AG04450 (cell line): ENCODE results near the gene SND1. TPM values are rescaled to one million over a fixed set of nuclear protein-coding genes. Genes with fewer than 3 reads are reported as not detected.

Experiments
- CTCF ChIA-PET: fragments of 300-600, 350-600 bp; formaldehyde crosslinking; extraction: SDS; loops from one replicate; lab custom pipeline; 2022; ENCODE audit warnings: antibody characterized with exemption, inconsistent platforms; lab: Charles Lee
- POLR2A ChIA-PET: fragments of 350-600 bp; formaldehyde crosslinking; extraction: SDS; loops from one replicate; lab custom pipeline; 2021; ENCODE audit warnings: antibody characterized with exemption, inconsistent platforms; lab: Yijun Ruan, JAX
- DNase-seq: peaks from one replicate; pipeline ENCODE4 v3.0.0-alpha.2; 2011; ENCODE audit warnings: low read depth, low spot score
- H3K27ac ChIP-seq: one replicate; pipeline ENCODE4 v1.5.1; 2012; ENCODE audit warnings: low read depth, low read length, control low read depth
- H3K27me3 ChIP-seq: one replicate; pipeline ENCODE4 v1.6.0; 2012; ENCODE audit warnings: low read length; ENCODE audit not compliant: control insufficient read depth, insufficient read depth
- H3K4me3 ChIP-seq: 2 replicates; pipeline ENCODE4 v1.5.1; 2011; ENCODE audit warnings: mild to moderate bottlenecking, low read depth, low read length, control low read depth
- H3K9me3 ChIP-seq: 2 replicates; pipeline ENCODE4 v1.5.1; 2012; ENCODE audit warnings: low read length; ENCODE audit not compliant: control insufficient read depth, insufficient read depth
- polyA plus RNA-seq: library from polyadenylated mRNA; depleted of rRNA; stranded (reverse); fragments of >200 nt; gene quantifications from 2 replicates; pipeline ENCODE4 v1.2.3, GENCODE V29; 2011
- TF ChIP-seq, protein P1 (sequence below): IDR thresholded peaks from 2 replicates; pipeline ENCODE4 v1.5.1; 2011; ENCODE audit warnings: low read depth, low read length, control low read depth, inconsistent platforms

The SND1 gene
- polyA plus RNA-seq, 1 experiment, result 247 TPM

DNA sequence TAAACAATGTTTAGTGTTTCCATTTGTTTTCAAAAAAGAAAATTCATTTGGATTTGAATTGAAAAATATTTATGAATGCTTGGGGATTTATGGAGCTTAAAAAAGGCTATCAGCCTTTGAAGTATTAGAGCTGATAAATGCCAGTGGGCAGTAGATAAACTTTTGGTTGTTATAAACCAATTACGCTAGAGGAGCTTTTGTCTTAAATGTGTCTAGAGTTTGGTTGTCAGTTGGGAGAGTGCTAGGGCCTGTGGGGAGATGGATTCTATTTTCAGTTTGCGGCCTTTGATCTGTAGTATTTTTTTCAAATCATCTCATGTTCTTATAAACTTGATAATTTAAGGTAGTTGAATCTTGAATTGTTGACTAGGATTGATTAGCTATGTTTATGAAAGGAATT is 104.0 kb downstream of the SND1 start:
- ChIA-PET CTCF (no interaction called here), POLR2A (no interaction called here)
- no peaks in the 10 kb centered on the region for H3K9me3 ChIP-seq
- no peaks in the 10 kb centered on the region for H3K27me3 ChIP-seq
- DNase-seq, result no peak
- H3K4me3 ChIP-seq, result no peak overlapping the region
- H3K27ac ChIP-seq, result no peak overlapping the region
- TF ChIP-seq, protein P1, sequence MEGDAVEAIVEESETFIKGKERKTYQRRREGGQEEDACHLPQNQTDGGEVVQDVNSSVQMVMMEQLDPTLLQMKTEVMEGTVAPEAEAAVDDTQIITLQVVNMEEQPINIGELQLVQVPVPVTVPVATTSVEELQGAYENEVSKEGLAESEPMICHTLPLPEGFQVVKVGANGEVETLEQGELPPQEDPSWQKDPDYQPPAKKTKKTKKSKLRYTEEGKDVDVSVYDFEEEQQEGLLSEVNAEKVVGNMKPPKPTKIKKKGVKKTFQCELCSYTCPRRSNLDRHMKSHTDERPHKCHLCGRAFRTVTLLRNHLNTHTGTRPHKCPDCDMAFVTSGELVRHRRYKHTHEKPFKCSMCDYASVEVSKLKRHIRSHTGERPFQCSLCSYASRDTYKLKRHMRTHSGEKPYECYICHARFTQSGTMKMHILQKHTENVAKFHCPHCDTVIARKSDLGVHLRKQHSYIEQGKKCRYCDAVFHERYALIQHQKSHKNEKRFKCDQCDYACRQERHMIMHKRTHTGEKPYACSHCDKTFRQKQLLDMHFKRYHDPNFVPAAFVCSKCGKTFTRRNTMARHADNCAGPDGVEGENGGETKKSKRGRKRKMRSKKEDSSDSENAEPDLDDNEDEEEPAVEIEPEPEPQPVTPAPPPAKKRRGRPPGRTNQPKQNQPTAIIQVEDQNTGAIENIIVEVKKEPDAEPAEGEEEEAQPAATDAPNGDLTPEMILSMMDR, result no peak

DNA sequence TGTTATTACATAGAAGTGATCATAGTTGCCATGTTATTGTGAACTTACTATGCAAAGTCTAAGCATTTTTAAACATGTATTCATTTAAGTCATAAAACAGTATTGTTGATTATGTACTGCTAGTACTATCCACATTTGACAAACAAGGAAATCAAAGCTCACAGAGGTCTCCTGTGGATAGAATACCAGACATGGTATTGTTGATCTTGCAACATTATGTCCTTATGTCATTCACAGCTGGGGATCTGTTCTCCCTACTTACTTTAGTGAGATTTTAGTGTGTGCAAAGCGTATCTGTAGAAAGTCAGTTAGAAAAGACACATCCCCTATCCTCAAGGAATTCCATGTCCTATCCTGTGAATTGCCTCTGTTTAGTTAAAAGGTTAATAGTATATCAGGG is 106.1 kb downstream of the SND1 start:
- no peaks in the 10 kb centered on the region for H3K27me3 ChIP-seq
- POLR2A ChIA-PET, result no interaction called here
- no peak for DNase-seq
- TF ChIP-seq, protein P1, result no peak
- H3K27ac ChIP-seq, result no peak overlapping the region
- no peaks in the 10 kb centered on the region for H3K9me3 ChIP-seq
- CTCF ChIA-PET, result interaction anchor here (0.7 to 1.6 kb wide), 2 partner anchors 59 to 451 kb away, joined by 3 read pairs; no protein-coding TSS in a partner anchor
- H3K4me3 ChIP-seq, result no peak overlapping the region

DNA sequence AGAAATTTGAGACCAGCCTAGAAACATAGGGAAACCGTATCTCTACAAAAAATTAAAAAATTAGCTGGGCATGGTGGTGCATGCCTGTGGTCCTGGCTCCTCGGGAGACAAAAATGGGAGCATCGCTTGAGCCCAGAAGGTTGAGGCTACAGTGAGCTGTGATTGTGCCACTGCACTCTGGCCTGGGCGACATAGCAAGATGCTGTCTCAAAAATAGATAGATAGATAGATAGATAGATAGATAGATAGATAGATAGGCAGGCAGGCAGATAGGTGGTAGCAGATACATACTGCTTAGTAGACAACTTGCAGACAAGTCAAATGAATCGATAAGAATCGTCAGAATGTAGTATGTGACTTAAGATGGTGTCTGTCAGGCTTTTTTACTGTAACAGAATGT is 106.9 kb downstream of the SND1 start:
- CTCF ChIA-PET, result no interaction called here
- Histone ChIP-seq H3K9me3 (no peaks in the 10 kb centered on the region), H3K27ac (no peak overlapping the region), H3K4me3 (no peak overlapping the region), H3K27me3 (no peaks in the 10 kb centered on the region)
- DNase-seq, result no peak
- POLR2A ChIA-PET, result no interaction called here
- TF ChIP-seq, protein P1, result no peak

DNA sequence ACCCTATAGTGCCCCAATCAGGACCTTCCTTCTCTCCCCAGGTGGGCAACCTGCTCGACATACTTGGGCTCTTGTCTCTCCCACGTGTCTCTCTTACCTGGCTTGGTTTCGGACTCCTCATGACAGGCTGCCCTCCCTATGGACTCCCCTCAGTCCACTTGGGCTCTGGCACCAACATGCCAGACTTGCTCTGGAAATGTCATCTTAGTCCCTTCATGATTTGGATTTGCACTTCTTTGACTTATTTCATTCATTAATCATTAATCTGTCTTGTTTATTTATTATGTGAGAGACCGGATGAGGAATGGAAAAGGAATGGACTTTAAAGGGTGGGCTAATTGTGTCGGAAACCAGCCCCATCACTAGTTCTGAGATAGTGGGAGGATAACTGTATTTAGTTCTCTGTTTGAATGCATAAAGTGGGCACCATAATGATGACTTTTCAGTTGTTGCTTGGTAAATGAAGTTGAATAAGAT is 108.0 kb downstream of the SND1 start:
- no peak overlapping the region for H3K27ac ChIP-seq
- no peaks in the 10 kb centered on the region for H3K27me3 ChIP-seq
- no peak overlapping the region for H3K4me3 ChIP-seq
- ChIA-PET CTCF (no interaction called here), POLR2A (no interaction called here)
- DNase-seq, result no peak
- H3K9me3 ChIP-seq, result no peaks in the 10 kb centered on the region
- TF ChIP-seq, protein P1, result no peak

DNA sequence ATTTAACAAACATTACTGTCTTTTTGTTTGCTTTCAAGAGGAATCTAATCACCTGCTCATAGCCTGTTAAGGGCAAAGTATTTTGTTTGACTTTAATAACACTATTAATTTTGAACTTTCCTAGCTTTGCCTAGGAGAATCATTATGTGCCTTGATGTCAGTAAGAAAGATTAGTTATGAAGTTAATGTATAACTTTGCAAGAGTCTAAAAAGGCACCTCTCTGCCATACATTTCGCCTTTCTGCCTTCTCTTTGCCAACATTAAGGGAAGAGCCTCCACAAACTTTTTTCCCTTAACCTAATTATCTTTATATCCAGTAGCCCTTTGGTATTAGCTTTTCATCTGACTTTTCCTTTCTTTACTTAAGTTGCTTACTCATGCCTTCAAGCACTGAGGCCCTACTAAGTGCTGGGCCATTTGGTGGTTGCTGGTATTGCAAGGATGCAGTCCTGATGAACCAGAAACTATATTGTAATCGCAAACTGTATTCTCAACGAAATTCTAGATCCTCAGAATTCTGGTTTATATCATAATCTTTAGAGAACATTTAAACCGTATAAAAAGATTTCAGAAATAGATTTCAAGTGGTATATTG is 108.5 kb downstream of the SND1 start:
- ChIA-PET POLR2A (no interaction called here), CTCF (no interaction called here)
- Histone ChIP-seq H3K27me3 (no peaks in the 10 kb centered on the region), H3K9me3 (no peaks in the 10 kb centered on the region), H3K4me3 (no peak overlapping the region), H3K27ac (no peak overlapping the region)
- DNase-seq, result no peak
- TF ChIP-seq, protein P1, result no peak
